HG03565 (cell line): ENCODE measurements around the gene ACR.
"Not testable (repeated sequence)": the region's sequence is repeated elsewhere in the genome, so short reads cannot be mapped to it uniquely, and the experiment has no call there.

Experiments
- ATAC-seq: cut with Tn5 transposase; IDR thresholded peaks from one replicate; pipeline ENCODE4 v1.9.1; 2021; ENCODE audit warnings: mild to moderate bottlenecking, moderate library complexity; ENCODE audit not compliant: unreplicated experiment

Gene ACR

DNA sequence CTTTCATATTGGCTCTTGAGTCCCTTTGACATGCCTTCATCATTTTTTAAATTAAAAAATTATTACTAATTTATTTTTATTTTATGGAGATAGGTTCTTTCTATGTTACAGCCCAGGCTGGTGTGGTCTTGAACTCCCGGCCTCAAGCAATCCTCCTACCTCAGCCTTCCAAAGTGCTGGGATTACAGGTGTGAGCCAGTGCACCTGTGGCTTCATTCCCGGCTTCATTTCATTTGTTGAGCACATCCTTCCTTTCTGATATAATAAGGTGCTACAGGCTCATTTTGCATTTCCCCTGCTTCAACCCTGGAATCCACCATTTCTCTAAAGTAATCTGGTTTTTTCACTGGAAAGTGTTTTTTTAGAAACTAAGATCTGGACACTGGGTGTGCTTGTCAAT, 23.8 kb downstream of the ACR start:
- not testable (repeated sequence) for ATAC-seq

DNA sequence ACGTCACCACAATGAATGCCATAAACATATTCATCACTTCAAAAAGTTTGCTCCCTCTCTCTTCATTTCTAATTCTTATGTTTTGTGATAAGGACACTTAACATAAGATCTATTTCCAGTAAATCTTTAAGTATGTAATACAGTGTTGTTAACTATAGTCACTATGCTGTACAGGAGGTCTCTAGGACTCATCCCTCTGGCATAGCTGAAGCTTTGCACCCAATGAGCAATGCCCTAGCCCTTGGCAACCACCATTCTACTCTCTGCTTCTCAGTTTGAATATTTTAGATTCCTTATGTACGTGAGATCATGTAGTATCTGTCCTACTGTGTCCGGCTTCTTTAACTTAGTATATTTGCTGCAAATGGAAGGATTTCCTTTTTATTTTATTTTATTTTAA, 26.3 kb downstream of the ACR start:
- not testable (repeated sequence) for ATAC-seq

DNA sequence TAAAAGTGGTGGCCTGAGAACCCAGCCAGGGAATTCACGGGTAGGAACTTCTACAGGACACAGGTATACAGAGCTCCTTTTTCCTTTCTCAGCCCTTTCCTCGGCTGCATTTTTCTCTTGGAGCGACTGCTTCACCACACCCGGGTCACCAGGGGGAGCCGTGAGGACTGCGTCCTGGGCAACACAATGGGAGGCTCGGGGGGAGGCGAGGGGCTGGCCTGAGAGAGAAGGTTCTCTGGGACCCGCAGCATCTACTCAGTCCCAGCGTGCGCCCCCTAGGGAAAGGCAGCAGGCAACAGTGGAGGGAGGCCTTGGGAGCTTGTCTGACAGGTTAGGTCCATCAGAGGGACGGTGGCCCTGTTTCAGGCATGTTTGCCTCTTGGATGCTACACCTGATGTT, 37.1 kb downstream of the ACR start:
- ATAC-seq = not testable (repeated sequence)

DNA sequence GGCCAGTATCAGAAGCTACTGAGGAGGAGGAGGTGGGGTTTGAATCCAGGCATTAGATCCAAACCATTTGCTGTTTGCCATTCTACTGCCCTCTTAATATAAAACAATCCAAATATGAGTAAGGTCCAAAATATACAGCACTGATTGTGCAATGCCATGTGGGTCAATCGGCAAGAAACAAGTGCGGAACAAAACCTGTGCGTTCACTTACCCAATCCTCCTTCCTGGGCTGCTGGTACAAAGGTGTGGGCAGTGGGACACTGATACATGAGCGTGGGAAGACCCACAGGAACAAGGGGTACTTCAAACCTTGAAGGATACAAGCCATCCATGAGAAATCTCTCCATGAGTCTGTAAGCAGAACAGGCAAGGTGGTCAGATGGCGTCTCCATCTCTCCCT, 39.6 kb downstream of the ACR start:
- not testable (repeated sequence) for ATAC-seq

DNA sequence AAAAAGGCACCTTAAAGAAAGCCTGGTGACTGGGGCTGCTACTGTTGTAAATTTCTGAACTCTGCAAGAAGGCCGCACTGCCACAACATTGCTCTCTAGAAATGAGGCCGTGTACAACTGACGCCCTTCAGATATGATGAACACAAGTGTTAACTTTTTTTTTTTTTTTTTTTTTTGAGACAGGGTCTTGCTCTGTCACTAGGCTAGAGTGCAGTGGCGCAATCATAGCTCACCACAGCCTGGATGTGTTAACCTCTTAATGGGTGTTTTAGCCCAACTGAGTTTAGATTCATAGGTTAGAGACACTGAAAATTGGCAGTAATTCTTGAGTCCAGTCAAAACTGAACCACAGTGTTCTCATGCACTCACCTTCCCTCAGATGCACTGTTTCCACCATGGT, 42.2 kb downstream of the ACR start:
- not testable (repeated sequence) for ATAC-seq

DNA sequence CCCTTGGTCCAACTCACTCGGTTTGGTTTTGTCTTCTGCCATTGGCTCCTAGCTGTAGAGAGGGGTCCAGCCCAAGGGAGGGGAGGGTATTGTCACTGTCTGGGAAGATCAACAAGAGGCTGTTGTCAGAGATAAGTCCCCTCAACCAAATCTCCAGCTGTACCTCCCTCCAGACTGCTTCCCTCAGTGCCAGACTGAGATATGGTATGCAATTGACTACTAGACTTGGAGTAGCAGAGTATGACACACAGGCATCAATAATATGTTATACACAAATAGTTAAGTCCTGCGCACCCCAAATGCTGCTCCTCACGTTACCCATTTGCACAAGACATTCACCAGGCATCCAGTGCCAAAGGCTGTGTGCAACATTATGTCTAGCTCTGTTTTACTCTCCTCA, 44.2 kb downstream of the ACR start:
- not testable (repeated sequence) for ATAC-seq

DNA sequence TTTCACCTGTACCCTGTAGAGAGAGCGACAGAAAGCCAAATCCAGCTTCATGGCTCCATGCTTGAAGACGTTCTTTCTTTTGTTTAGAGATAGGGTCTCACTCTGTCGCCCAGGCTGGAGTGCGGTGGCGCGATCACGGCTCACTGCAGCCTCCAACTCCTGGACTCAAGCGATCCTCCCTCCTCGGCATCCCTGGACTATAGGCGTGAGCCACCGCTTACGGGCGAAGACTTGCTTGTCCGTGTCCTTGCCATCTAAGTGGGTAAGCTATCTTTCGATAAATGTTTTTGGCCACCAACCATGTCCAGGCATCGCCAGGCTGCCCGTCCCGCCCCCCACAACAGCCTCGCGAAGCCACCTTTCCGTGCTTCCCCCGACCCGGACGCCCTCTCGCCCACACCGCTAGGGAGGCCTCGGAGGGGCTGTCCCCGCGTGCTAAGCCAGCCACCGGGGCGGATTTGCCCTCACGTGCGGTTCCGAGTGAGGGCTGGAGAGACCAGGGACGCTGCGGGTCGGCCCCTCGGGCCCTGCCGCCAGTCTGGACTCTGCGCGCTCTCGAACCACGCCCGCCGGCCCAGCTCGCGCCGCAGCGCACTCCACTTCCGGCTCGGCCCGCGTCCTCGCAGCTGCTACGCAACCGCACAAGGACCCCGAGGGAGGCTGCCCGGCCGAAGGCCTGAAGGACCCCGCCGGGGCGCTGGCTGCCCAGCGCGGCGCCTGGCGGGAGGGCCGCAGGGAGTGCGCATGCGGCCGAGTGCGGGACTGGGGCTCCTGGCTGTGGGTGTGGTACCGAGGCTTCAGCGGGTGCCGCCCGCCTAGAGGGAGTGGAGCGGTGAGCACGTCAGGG, 45.3 kb downstream of the ACR start, which contains the start of gene RABL2B:
TSS of gene RABL2B (minus strand) at position 604 of the 847 bp plus-strand sequence. CDS start 1,342 bp downstream, outside the sequence.
- peak; percentile 84 for ATAC-seq

DNA sequence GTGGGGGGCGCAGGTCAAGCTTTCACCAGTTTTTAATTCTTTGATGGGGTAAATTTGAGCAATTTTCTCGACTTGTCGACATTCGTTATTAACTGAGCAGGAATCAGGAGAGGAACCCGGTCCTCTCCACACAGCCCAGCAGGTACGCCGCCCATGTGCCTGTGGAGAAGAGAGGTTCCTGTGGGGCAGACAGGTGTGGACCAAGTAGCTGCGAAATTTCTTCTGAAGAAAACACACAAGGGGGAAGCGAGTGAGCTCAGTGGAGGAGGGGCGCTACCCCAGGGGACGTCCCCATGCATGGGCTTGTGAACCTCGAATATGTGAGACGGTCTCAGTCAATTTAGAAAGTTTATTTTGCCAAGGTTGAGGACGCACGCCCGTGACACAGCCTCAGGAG, 45.9 kb downstream of the ACR start:
- ATAC-seq = peak; percentile 16

DNA sequence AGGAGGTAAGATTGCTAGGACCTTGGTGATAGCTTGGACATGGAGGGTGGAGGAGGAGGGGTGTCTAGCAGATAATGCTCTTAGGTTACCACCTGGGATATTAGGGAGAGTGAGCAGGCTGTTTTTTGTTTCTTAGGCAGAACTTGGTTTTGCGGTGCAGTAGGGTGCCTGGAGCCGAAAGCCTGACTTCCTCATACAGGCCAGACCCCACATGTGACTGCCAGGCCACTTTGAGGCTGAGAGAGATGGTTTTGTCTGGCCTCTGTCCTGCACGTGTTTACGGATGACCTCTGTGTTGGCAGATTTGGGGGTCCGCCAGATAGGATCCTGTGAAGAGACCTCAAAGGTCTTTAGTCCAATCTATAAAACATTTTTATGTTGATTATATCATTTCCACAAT, 47.3 kb downstream of the ACR start:
- ATAC-seq = not testable (repeated sequence)

DNA sequence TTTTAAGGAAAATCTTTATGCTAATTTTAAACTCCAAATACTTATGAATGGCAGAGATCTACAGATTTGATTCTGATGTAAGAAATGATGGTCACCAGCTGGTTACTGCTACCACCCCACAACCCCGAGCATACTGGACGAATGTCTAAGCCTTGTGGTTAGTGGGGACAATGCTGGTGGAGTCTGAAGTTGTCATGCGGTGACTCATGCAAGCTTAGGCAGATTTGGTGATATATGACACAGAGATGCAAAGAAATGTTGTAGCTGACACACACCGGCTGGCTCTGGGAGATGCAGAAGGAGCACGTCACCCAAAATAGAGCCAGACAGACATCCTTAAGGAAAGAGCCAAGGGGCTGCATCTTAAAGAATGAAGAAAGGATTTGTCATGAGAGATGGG, 48.9 kb downstream of the ACR start:
- ATAC-seq = not testable (repeated sequence)
